Measurements from ENCODE around the gene PTPRN.
"Not testable (repeated sequence)": the region's sequence is repeated elsewhere in the genome, so short reads cannot be mapped to it uniquely, and the experiment has no call there.

The PTPRN gene

DNA sequence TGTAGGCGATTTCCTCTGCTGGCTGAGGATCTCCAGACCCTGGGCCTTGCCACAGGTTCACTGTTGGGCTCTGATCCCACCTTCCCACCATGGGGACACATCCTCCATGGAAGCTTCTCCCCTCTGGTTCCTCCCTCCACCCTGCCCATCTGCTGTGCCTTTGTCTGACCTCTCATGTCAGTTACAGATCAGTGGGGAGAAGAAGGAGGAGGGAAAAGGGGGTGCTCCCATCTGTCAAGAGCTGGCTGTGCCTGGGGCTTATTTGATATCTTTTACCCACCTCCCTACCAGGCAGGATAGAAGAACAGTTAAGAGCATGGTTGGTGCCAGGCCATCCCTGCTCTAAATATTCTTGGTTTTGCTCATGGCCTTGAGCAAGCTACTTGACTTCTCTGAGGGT is 42.3 kb downstream of the PTPRN start:
- no peak for DNase-seq

DNA sequence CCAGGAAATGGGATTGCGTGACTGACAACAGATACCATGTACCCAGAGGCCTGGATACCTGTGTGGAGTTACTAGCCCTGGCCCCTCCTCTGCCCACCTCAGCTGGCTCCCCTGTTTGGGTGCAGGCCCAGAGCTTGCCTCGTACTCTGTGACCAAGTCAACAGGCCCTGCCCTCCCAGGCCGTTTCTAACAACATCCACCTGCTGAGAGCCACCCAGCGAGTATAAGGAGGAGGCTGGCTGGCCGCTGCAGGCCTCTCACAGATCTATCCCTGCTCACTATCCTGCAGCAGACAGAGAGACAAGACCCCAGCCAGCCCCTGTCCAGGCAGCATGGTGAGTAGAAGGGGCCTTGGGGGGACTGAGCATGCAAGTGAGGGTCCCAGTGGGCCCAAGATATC is 43.0 kb downstream of the PTPRN start:
- no peak for DNase-seq

DNA sequence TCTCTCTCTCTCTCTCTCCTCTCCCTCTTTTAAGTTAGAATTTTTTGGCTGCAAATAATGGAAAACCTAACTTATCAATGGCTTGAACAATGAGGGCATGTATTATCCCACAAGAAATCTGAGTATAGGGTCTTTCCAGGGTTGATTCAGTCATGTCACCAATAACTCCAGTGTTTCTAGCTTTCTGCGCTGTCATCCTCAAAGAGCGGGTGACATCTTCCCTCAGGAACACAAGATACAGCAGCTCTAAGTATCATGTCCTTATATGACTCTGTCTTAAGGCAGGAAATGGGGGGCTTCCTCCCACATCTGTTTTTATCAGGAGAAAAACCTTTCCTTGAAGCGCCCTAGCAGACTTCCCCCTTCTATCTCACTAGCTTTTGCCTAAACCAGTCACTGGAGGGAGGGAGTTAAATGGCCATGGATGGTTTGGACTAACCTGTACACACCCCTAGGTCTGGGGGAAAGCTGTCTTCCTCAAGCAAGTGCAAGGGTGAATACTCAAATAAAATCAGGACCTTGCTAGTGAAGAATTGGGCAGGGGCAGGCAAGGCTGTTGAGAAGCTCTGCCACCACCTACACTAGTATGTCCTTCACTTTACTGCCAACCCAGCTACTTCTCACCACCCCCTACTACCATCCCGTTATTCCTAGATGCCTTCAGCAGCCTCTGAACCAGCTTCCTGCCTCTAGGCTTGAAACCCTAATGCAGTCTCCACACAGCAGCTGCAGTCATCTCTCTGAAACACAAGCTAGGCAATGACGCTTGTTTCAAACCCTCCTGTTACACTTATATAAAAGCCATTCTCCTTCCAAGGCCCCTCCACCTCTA is 48.0 kb downstream of the PTPRN start:
- no peak for DNase-seq

DNA sequence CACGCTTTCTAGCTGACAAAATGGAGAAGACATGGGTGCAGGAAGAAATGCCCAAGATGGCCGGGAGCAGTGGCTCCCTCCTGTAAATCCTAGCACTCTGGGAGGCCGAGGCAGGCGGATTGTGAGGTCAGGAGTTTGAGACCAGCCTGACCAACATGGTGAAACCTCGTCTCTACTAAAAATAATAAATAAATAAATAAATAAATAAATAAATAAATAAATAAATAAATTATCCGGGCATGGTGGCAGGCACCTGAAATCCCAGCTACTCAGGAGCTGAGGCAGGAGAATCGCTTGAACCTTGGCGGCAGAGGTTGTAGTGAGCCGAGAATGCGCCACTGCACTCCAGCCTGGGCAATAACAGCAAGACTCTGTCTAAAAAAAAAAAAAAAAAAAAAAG is 50.3 kb downstream of the PTPRN start:
- DNase-seq = not testable (repeated sequence)

DNA sequence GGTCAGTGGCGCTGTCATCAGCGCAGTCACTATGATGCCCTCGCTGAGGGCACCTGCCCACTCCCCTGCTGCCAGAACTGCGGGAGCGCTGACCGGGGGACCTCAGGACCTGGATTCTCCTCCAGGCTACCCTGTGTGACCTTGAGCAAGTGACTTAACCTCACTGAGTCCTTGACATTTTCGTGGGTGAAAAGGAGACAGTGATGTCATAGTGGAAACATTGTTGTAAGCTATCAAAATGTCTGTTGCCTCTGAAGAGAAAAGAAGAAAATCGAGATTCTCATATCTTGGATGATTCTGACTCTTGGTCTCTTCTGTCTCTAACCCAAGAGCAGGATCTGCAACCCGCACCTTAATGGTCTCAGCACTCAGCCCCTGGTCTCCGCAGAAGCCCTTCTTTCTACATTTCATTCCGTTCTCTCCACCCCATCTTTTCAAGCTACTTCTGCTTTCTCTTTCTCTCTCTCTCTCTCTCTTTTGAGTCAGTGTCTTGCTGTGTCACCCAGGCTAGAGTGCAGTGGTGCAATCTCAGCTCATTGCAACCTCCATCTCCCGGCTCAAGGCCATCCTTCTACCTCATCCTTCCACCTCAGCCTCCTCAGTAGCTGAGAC is 54.5 kb downstream of the PTPRN start:
- DNase-seq = no peak

DNA sequence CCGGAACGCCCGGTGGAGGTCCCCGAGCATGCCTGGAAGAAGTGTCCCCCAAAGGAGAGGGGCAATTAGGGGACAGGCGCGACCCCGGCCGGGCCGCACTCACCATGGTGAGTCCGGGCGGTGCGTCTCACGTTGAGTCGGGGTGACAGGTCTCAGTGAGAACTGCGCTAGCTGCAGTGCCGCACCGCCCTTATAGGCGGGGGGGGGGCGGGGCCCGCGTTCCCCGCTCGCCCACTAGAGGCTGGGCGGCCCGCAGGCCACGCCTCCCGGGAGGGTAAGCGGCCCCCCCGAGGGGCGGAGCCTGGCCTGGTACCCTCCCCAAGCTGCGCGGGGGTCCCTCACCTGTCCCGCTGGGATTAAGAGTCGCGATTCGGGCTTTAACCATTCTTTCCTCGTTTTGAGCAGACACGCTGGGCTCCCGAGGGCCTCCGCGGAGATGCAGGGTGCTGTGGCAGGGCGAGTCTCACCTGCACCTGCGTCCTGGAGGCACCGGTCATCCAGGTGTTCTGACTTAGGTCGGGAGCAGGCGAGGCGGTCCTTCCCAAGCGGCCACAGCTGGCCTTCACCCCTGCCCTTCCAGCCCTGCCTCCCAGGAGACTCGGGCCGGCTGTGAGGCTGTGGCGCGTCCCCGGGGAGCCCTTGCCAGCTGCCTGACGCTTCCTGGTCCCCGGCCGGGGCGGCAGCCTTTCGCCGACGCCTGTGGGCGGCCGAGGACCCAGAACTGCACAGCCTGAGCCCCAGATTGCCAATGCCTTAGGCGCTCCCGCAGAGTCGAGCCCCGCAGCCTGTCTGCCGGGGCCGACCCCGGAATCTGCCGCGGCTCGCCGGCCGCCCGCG is 55.2 kb downstream of the PTPRN start, which contains the start of gene TUBA4A:
TUBA4A (minus strand) TSS at position 166 of the 837 bp plus-strand sequence; CDS start at position 106, 60 bp downstream.
- peak; percentile 92 for DNase-seq

DNA sequence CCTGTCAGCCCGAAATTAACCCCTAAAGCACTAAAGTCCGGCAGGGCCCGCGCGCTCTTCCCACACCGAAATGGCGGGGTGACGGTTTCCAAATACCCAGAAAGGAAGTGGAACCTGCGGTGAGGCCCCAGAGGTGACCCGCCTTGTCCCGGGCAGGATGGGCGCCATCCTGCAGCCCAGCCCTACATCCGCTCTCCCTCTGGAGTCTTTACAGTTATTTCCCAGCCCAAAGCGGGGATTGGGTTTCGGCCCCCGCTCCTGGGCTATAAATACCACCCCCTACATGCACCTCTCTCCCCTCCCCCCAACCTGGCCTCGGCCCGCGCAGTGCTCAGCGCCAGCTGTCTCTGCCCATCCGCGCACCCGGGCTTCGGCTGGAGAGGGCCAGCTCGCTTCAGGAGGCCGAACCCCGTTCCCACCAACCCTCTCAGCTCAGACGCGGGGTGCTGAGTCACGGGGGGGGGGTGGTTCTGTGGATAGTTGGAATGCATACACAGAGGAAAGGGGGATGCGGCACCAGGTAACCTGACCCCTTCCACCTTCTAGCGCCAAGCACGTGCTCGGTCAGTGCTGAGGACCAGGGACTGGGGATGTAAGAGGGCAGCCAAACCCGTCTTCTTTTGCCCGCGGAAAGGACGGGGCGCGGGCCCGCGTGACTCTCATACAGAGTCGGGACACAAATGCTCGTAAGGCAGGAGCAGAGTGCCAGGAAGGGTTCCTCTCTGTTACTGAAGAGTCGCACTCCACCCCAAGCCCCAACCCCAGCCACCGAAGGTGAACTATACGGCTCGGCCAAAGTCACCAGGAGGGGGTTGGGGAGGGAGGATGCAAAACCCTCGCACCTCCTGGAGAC is 56.1 kb downstream of the PTPRN start, which contains the start of gene TUBA4B:
TUBA4B (plus strand) TSS at position 344 of the 853 bp plus-strand sequence; CDS start at position 509, 165 bp downstream.
- no peak for DNase-seq

DNA sequence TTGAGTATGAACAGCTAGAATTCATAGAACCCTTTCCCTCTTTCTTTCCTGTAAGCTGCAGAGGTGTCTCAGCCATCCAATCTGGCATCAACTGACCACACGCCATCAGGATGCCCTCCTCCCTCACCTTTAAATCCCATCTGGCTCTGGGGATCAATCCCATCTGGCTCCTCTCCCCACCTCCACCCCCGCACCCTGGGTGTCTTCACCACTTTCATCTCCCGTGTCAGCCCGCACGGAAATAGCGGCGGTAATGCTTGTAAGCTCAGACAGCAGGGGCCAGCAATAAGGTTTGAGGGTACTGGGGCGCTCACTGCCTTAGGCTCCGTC is 56.7 kb downstream of the PTPRN start:
- DNase-seq = no peak

DNA sequence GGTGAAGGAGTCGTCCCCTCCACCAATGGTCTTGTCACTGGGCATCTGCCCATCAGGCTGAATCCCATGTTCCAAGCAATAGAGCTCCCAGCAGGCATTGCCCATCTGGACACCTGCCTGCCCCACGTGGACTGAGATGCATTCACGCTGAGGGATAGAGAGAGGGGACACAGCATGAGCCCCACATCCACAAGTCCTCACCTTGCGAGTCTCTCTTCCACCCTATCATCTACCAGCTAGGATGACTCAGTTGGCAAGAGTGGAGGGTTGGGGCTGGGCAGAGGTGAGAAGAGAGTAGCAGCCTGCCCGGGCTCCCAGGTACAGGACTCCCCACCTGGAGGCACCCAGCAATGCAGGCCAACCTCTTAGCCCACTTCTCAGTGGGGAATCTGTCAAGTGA is 57.1 kb downstream of the PTPRN start:
- no peak for DNase-seq

DNA sequence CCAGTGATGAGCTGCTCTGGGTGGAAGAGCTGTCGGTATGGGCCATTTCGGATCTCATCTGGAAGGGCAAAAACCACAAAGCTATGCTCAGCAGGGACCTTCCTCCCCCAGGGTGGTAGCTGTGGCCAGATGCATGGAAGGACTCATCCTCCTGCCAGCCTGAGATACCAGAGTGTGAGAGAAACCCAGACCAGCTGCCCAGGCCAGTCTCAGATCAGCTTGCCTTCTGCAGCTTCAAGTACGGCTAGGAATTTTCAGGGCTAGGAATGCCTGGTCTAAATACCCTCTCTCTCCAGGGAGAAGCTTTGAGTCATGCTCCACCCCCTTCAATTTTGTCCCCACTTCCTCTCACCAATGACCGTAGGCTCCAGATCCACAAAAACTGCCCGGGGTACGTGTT is 57.5 kb downstream of the PTPRN start:
- no peak for DNase-seq

DNA sequence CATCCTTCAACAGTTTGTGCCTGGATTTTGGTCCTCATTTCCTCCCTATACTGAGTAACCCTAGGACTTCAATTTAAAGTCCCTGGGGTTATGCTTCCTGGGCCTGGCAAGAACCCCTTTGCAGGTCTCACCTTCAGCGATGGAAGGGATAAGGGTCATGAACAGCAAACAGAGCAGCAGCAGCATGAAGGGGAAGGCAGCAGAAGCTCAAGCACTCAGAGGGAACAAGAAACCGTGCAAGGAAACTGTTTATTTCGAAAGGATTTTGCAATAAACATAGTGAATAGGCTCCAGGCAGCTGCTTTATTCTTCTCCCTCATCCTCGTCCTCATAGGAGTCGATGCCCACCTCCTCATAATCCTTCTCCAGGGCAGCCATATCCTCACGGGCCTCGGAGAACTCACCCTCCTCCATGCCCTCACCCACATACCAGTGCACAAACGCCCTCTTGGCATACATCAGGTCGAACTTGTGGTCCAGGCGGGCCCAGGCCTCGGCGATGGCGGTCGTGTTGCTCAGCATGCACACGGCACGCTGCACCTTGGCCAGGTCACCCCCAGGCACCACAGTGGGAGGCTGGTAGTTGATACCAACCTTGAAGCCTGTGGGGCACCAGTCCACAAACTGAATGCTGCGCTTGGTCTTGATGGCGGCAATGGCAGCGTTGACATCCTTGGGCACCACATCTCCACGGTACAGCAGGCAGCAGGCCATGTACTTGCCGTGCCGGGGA is 59.0 kb downstream of the PTPRN start:
- DNase-seq = no peak

DNA sequence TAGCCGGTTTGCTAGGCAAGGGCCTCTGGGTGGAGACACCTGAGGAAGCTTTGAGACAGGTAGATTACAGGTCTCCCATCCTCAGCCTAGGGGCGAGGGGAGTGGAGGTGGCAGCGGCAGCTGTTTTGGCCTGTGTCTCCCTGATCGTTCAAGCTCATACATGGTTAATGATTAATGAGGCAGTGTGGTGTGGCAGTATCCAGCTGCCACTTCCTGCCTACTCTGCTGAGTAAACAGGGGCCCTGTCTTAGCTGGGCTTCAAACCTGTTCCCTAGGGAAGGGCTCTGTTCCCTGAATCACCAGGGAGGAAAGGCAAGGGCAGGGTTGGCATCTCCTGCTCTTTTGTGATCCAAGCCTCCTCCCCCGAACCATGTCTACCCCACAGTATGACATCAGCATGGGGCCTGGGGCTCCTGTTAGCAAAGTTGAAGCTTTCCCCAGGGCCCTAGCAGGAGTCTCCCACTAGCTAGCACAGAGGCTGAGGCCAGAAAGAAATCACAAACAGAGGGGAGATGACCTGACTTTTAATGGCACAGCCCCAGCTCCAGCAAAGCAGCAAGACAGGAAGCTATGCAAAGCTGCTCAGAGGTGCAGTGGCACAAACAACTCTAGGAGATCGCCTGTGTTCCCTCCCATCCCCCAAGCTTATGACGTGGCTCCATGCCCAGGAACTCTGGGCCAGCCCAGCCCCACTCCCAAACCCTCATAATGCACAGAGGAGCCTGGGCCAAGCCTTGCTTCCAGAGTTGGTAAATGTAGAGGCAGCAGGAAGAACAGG is 59.8 kb downstream of the PTPRN start:
- no peak for DNase-seq

DNA sequence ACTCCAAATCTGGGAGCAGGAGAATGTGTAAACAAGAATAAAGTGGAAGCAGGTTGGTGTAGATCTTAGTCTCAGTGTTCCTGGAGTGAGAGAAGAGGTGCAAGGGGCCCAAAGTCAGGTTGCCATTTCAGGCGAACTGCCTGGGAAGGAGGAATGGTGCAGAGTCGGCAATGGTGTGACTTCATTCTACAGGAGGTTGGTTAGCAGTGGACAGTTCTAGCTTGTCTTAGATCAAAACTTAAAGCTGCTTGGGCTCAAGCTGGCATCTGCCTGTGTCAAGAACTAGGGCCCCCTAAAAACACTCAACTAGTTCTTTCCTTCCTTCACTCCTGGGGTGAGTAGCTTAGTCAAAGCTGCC is 60.4 kb downstream of the PTPRN start:
- no peak for DNase-seq

DNA sequence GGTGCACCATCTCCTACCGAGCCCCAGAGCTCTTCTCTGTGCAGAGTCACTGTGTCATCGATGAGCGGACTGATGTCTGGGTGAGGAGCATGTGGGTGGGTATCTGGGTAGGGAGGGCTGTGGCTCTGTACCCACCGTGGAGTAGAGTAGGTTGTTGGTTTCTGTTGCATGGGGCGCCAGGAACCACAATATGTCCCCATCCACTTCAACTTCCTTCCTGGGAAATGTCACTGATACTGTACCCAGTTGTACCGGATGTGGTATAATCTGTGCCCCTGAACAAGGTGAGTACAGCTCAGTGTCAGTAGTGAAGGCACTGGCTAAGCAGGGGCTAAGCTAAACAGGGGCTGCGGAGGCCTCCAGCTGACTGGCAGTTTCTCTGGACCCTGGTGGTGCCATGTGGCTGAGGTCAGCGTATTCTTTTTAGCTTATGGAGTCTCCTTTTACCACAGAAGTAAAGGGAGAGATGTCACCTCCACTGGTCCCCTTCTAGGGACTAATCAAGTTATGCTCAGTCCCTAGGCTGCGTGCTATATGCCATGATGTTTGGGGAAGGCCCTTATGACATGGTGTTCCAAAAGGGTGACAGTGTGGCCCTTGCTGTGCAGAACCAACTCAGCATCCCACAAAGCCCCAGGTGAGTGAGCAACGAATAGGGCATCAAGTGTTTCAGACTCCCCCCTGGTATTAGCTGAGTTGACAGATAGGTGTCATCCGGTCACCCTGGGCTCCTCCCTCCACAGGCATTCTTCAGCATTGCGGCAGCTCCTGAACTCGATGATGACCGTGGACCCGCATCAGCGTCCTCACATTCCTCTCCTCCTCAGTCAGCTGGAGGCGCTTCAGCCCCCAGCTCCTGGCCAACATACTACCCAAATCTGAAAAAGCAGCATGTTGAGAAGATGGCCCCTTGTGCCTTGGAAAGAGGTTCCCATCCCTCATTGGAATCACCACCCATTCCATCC is 61.2 kb downstream of the PTPRN start:
- no peak for DNase-seq

DNA sequence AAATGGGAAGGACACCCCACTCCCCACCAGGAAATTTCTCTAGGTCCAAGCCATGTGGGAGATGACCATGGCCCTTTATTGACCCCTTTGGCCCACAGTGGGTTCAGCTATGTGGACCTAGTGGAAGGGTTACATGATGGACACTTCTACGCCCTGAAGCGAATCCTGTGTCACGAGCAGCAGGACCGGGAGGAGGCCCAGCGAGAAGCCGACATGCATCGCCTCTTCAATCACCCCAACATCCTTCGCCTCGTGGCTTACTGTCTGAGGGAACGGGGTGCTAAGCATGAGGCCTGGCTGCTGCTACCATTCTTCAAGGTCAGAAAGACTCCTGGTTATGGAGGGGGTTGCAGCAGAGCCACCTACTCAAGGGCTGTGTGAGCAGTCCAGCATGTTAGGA is 62.6 kb downstream of the PTPRN start:
- no peak for DNase-seq

DNA sequence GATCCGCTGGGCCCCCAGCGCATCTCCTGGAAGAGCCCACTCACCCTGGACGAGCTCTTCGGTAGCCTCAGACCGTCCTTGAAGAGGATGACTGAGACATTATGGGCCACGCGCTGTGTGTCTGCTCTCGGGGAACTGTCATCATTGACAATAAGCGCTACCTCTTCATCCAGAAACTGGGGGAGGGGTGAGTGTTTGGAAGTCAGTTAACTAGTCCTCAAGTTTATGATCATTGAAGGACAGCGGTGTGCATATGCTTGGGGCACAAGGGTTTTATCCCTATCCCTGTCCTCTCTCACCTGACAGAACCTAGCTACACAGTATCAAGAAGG is 63.3 kb downstream of the PTPRN start:
- no peak for DNase-seq

DNA sequence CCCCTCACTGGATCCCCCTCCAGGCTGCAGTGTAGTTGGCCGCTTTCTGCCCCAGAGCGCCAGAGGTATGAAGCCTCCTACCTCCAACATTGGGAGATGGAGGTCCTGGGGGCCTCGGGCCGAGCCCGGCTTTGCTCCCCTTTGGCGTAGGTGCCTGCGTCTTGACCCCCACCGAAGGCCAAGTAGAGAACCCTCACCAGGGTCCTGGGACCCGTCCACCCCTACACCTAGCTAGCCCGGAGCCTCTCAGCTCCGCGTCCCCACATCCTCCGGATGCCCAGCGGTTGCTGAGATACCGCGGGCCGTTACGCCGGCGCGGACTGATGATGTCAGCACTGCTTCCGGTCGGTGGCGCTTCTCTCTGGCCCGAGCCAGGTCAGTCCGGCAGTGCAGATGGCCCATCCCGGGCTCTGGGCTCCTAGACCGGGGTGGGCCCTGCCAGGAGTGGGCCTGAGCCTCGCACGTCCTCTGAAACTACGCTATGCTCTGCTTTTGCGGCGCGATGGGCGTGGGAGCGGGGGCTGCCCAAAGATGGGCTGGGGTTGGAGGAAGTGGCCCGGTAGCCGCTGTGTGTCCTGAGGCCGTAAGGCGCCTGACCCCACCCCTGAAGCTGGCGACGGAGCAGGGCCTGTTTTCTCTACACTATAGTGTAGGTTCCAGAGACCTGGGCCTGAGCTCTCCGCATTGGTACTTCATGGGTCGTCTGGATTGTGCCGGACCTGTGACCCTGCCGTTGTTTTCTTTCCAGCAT is 63.9 kb downstream of the PTPRN start, which contains the start of the genes GLB1L and STK16:
GLB1L (minus strand) TSS at position 297 of the 751 bp plus-strand sequence. CDS start 1,871 bp downstream, outside the sequence.
STK16 (plus strand) TSS at position 332 of the 751 bp plus-strand sequence. CDS start 521 bp downstream, outside the sequence.
- DNase-seq = peak; percentile 98

DNA sequence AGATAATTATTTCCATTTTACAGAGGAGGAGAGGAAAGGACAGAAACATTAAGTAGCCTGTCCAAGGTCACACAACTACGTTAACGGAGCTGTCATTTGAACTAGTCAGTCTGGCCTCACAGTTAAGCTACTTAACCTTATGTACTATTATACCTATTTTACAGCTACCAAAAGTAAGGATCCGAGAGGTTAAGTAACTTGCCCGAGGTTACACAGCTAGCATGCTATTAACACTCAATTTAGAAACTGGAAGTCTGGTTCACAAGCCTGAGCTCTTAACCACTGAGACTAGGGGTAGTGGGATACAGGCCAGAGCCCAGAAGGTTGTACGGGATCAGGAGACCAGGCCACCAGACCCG is 64.4 kb downstream of the PTPRN start:
- no peak for DNase-seq

DNA sequence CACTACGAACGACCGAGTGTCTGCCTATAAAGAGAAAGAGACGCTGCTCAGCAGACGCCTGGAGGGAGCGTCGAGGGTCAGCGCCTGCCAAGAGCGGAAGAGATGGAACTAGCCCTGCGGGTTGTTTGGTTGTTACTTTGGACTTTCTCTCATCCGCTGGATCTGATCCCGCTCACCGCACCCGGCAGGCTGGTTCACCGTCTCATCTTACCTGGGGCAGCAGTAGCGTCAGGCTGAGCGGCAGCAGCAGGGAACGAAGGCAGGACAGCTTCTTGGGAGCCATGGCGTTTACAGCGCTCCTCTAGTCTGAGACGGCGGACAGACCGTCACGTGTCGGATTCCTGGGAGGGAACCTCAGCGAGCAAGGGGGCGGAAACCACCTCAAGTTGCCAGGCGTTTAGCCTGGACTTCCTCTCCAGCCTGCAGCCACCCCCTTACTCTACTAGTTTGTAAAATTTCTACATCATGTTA is 65.9 kb downstream of the PTPRN start:
- DNase-seq = no peak
